HG02623 (cell line): ENCODE data around the gene CT47C1.

Experiments
- ATAC-seq: cut with Tn5 transposase; IDR thresholded peaks from one replicate; pipeline ENCODE4 v1.9.1; 2021; ENCODE audit warnings: moderate library complexity; ENCODE audit not compliant: unreplicated experiment

CT47C1 gene

GRCh38 chrX:119073200-119073905 lies 560 bp downstream of the CT47C1 start:
- ATAC-seq = no peak

GRCh38 chrX:119073911-119074310 lies 1.1 kb downstream of the CT47C1 start:
- ATAC-seq = no peak

- ATAC-seq = no peak
These were observed 2.7 kb downstream of the CT47C1 start for GRCh38 chrX:119075270-119076025.

- ATAC-seq = no peak
These were observed 9.5 kb downstream of the CT47C1 start for GRCh38 chrX:119082278-119082677.

- ATAC-seq = no peak
These were observed 12.0 kb downstream of the CT47C1 start for GRCh38 chrX:119084766-119085165.

- ATAC-seq = no peak
These were observed 14.3 kb downstream of the CT47C1 start for GRCh38 chrX:119087121-119087520.

GRCh38 chrX:119089619-119090018 lies 16.8 kb downstream of the CT47C1 start:
- no peak for ATAC-seq

- no peak for ATAC-seq
These were observed 17.8 kb downstream of the CT47C1 start for GRCh38 chrX:119090627-119091026.

GRCh38 chrX:119093991-119094735 lies 21.4 kb downstream of the CT47C1 start:
- ATAC-seq = no peak

GRCh38 chrX:119094819-119095218 lies 22.0 kb downstream of the CT47C1 start:
- ATAC-seq = no peak

- ATAC-seq = no peak
These were observed 23.1 kb downstream of the CT47C1 start for GRCh38 chrX:119095936-119096335.

GRCh38 chrX:119101168-119101567 lies 28.4 kb downstream of the CT47C1 start:
- no peak for ATAC-seq

- ATAC-seq = no peak
These were observed 33.0 kb downstream of the CT47C1 start for GRCh38 chrX:119105826-119106225.

GRCh38 chrX:119107206-119107605 lies 34.4 kb downstream of the CT47C1 start:
- ATAC-seq = no peak

GRCh38 chrX:119118780-119119395 lies 46.1 kb downstream of the CT47C1 start:
- no peak for ATAC-seq

- ATAC-seq = no peak
These were observed 48.5 kb downstream of the CT47C1 start for GRCh38 chrX:119121341-119121740.
